ENCODE results near the gene IZUMO1R.
A peak's percentile ranks its signal among the peaks of the same experiment; 100 is the strongest.
"Not testable (repeated sequence)": the region's sequence is repeated elsewhere in the genome, so short reads cannot be mapped to it uniquely, and the experiment has no call there.

The IZUMO1R gene

GRCh38 chr11:94303966-94304958 is at the start of gene IZUMO1R:
Gene IZUMO1R, plus strand, starts transcription at chr11:94304580. Its CDS starts 1,057 bp downstream, at chr11:94305637.
- no peak for DNase-seq

DNA sequence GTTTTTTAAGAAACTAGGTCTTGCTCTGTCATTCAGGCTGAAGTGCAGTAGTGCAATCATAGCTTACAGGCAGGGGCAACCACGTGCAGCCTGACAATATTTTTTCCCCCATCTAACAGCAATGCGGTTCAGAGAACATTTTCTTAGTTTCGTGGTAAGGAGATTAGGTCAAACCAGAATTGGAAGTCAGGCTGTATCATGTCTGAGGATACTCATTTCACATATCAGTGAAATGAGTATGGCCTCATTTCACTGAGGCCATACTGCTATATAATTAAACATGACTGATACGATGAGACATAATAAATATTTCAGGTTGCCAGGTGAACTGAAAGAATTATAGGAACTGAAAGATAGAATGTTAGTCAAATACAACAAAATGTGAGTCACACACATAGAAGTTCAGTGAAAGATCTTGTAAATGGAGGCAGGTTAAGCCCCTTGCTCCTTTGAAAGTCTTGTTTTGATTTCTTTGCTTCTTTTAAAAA is 32.5 kb upstream of the IZUMO1R start:
- DNase-seq = no peak

GRCh38 chr11:94272738-94273313 is 31.6 kb upstream of the IZUMO1R start:
- DNase-seq = no peak

DNA sequence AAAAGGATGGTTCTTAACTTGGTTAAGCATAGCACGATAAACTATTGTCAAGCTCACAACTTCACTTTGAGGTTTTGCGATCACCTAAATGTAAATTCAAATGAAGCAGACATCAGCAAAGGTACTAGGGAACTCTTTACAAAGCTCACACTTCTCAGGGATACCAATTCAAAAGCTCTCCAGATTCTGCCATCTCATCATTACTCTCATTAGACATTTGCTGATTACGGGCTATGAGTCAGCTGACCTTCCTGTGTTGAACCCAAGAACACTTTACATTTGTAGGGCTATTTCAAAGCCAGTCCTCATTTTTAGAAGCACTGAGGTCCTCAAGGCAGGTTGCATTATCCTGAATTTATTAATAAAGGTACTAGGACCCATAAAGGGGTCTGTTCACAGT is 28.4 kb upstream of the IZUMO1R start:
- DNase-seq = no peak

DNA sequence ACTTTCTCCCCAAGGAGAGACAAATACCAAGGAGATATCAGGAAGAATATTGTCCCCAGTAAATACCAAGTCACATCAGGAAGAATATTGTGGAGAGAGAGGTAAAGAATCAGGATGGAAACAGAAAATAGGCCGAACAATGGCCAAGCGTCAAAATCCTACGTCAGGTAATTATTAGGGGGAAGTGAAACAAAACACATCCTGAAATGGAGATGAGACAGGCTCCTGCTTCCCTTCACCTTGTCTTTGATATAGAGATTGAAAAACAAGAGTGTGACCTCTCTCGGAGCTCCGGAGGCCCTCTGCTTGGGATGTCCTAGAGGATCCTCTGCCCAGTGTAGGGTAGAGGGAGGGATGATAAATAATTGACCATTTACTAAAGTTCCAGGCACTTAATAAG is 27.4 kb upstream of the IZUMO1R start:
- no peak for DNase-seq

DNA sequence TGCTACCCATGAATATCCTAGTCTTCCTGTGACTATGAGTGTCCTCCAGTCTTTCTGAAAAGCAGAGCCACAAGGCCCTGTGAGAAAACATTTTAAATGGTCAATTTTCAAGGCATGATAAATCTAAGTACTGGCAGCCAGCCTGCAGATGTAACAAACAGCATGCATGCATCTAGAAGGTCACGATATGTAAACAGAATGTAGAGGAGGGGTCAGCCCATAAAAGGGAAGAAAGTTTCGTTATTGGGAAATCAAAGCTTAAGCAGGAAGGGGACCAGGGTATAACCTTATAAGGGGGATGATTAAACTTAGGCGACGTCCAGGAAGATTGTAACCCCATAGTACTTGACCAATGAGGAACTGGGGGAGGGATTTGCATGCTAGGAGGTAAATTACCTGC is 26.2 kb upstream of the IZUMO1R start:
- not testable (repeated sequence) for DNase-seq

DNA sequence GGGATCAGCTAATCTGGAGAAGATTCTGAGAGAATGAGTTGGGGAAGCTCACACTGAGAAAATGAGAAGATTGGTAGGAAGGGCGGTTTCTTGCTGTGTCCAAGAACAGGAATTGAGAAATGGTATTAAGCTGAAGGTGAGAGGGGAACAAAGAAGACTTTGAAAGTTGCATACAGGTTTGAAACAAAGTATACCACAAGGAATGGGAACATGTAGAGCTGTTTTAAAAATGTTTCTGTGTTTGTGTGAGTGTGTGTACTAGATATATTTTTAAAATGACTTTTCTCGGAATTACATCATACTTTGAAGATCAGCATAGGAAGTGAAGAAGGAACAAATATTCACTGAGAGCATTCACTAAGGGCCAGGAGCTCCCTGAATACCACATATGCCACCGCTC is 24.4 kb upstream of the IZUMO1R start:
- DNase-seq = no peak

GRCh38 chr11:94281324-94281723 is 23.1 kb upstream of the IZUMO1R start:
- DNase-seq = no peak

- no peak for DNase-seq
Measured at GRCh38 chr11:94283678-94284077, 20.7 kb upstream of the IZUMO1R start.

DNA sequence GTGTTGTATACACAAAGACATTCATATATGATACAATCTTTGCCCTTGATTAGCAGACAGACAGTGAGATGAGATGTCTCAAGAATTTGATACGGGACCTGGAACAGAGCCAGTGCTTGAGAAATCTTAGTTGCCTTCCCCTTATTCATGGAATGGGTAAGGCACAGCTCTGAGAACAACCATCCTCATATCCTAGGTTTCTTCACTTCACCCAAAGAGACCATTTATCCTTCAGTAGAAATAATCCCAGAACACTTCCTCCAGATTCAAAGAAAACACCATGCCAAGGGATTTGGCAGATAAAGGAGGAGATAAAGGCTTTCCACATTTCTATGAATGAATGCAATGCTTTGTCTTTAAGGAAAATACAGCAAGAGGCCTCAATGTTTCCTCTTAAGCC is 8.8 kb upstream of the IZUMO1R start:
- DNase-seq = no peak

DNA sequence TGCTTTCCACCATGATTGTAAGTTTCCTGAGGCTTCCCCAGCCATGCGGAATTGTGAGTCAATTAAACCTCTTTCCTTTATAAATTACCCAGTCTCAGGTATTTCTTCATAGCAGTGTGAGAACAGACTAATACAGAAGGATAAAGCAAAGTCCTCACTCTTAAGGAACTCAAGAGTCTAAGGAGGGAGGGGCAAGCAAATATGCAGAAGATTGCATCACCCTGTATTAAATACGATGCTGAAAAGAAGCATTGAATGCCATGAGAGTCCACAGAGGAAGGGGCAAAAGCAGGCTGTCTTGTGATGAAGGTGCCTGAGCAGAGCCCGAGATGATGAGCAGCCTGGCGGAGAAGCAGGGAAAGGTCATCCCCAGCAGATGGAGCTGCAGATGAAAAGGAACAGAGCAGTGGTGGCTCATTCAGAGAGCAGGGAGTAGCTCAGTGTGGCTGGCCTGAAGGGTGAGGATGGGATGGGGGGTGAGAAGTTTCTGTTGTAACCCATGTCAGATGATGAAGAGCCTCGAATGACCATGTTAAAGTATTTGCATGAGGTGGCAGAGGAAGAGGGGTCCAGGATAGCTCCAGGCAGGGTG is 6.3 kb upstream of the IZUMO1R start:
- no peak for DNase-seq

GRCh38 chr11:94302776-94303175 is 1.6 kb upstream of the IZUMO1R start:
- DNase-seq = no peak

GRCh38 chr11:94305146-94305545 is 766 bp downstream of the IZUMO1R start:
- DNase-seq = no peak

DNA sequence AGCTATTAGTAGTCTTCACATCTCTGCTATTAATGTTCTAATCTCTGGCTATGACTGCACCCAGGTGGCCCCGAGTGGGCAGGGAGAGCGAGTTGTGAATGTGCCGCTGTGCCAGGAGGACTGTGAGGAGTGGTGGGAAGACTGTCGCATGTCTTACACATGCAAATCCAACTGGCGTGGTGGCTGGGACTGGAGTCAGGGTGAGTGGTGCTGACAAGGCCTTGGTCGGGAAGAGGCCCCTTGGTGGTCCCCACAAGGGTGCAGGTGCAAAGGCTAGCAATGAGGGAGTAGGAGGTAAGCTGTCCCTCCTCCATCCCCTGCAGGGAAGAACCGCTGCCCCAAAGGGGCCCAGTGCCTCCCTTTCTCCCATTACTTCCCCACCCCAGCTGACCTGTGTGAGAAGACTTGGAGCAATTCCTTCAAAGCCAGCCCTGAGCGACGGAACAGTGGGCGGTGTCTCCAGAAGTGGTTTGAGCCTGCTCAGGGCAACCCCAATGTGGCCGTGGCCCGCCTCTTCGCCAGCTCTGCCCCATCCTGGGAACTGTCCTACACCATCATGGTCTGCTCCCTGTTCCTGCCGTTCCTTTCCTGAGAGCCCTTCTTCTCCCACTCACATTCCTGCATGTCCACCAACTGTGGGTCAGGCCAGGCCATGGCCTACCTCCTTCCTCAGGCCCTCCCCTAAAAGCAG is 2.9 kb downstream of the IZUMO1R start:
- DNase-seq = no peak

- DNase-seq = no peak
Measured at GRCh38 chr11:94308024-94308423, 3.6 kb downstream of the IZUMO1R start.

GRCh38 chr11:94309757-94310156 is 5.4 kb downstream of the IZUMO1R start:
- DNase-seq = no peak

- no peak for DNase-seq
Measured at GRCh38 chr11:94310191-94310875, 6.0 kb downstream of the IZUMO1R start.

DNA sequence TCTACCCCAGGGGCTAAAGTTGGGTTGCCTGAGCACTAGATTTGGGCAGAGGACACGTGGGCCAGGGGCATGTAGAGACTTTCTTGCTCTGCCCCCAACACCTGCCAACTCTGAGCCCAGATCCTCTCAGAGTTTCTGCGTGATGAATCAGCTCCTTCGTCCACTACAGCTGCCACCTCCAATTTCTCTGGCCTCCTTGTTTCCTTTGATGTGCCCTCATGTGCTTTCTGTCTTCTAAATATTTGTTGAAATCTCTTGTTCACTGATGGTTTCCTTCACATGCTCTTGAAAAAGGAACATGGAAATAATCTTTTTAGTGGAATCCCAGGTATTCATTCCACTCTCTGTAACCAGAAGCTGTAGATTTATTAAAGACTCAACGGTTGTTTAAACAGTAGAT is 8.0 kb downstream of the IZUMO1R start:
- DNase-seq = no peak

GRCh38 chr11:94314064-94314463 is 9.7 kb downstream of the IZUMO1R start:
- no peak for DNase-seq

DNA sequence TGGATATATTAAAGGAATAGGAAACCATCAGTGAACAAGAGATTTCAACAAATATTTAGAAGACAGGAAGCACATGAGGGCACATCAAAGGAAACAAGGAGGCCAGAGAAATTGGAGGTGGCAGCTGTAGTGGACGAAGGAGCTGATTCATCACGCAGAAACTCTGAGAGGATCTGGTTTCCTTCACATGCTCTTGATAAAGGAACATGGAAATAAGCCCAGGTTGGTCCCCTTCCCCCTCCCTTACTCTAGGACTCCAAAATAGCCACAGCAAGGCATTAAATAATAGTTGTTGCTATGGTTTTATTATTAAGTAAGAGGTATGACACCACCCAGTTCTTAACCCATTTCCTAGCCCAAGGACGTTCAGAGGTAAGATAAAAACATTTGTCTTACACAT is 11.3 kb downstream of the IZUMO1R start:
- no peak for DNase-seq

- DNase-seq = no peak
Measured at GRCh38 chr11:94322501-94322900, 18.1 kb downstream of the IZUMO1R start.

GRCh38 chr11:94325681-94326080 is 21.3 kb downstream of the IZUMO1R start:
- peak; percentile 20 for DNase-seq

DNA sequence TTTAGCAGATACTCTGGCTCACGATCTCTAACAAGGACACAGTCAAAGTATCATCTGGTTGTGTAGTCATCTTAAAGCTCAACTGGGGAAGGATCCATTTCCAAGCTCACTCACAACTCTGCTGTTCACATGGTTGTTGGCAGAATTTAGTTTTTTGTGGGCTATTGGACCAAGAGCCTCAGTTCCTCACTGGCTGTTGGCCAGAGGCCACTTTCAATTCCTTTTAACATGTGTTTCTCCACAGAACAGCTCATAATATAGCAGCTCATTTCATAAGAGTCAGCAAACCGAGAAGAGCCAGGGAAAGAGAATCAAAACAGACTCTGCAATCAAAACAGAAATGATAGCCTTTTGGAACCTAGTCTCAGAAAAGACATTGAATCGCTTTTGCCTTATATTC is 22.6 kb downstream of the IZUMO1R start:
- DNase-seq = no peak

All from CD4-positive, alpha-beta T cell treated with Interferon gamma for 1 hour (primary cell).